OCI-LY7 (cell line): ENCODE results near the gene MRRF. TPM values are rescaled to one million over a fixed set of nuclear protein-coding genes. Genes with fewer than 3 reads are reported as not detected.

Source experiments
- BruUV-seq: library from RNA; stranded (reverse); fragments of 400-500 nt; replicated peaks from 2 replicates; lab custom pipeline; 2021; lab: Mats Ljungman, UMichigan
- CTCF ChIA-PET: fragments of 300-600 bp; sonication (Branson Sonifier 250); formaldehyde crosslinking; loops from one replicate; lab custom pipeline; 2022; ENCODE audit warnings: antibody characterized with exemption; ENCODE audit not compliant: unreplicated experiment; lab: Charles Lee
- POLR2A ChIA-PET: fragments of 300-600 bp; sonication (Branson Sonifier 250); formaldehyde crosslinking; loops from one replicate; lab custom pipeline; 2022; ENCODE audit warnings: antibody characterized with exemption; lab: Charles Lee
- DNase-seq: peaks from one replicate; pipeline ENCODE4 v3.0.0-alpha.2; 2015; ENCODE audit warnings: low spot score
- H2AFZ ChIP-seq: fragments of 200-600 bp; sonication (generic), shearing (Covaris generic); 2 replicates; pipeline ENCODE4 v1.6.1; 2014; ENCODE audit warnings: mild to moderate bottlenecking, antibody characterized with exemption, low read length, moderate library complexity
- H3K27ac ChIP-seq: fragments of 200-600 bp; sonication (generic); 2 replicates; pipeline ENCODE4 v1.5.1; 2014; ENCODE audit warnings: mixed run types, low read depth, mild to moderate bottlenecking, moderate library complexity, low read length, inconsistent platforms; ENCODE audit not compliant: poor library complexity, severe bottlenecking
- H3K36me3 ChIP-seq: fragments of 200-600 bp; sonication (generic); 2 replicates; pipeline ENCODE4 v1.6.1; 2014; ENCODE audit warnings: mild to moderate bottlenecking, antibody characterized with exemption, low read length, moderate library complexity, mixed read lengths; ENCODE audit not compliant: insufficient read depth
- H3K4me1 ChIP-seq: fragments of 200-600 bp; sonication (generic); 2 replicates; pipeline ENCODE4 v1.5.1; 2014; ENCODE audit warnings: mild to moderate bottlenecking, low read length; ENCODE audit not compliant: insufficient read depth, poor library complexity, severe bottlenecking
- H3K4me2 ChIP-seq: fragments of 200-600 bp; sonication (generic); 2 replicates; pipeline ENCODE4 v1.6.1; 2014; ENCODE audit warnings: mild to moderate bottlenecking, low read length
- H3K4me3 ChIP-seq: fragments of 200-600 bp; sonication (generic); 2 replicates; pipeline ENCODE4 v1.5.1; 2014; ENCODE audit warnings: mild to moderate bottlenecking, low read depth, low read length; ENCODE audit not compliant: poor library complexity, severe bottlenecking
- H3K79me2 ChIP-seq: fragments of 200-600 bp; sonication (generic); 2 replicates; pipeline ENCODE4 v1.6.1; 2016; ENCODE audit warnings: low read depth, mild to moderate bottlenecking, low read length, moderate library complexity, mixed read lengths; ENCODE audit not compliant: insufficient read depth
- H3K9me2 ChIP-seq: fragments of 200-600 bp; sonication (generic); 2 replicates; pipeline ENCODE4 v1.6.1; 2016; ENCODE audit warnings: mild to moderate bottlenecking, low read length, mixed read lengths; ENCODE audit not compliant: insufficient read depth
- H3K9me3 ChIP-seq: fragments of 200-600 bp; sonication (generic); 2 replicates; pipeline ENCODE4 v1.6.1; 2014; ENCODE audit warnings: mild to moderate bottlenecking, mixed run types, low read length, mixed read lengths
- H4K20me1 ChIP-seq: fragments of 200-600 bp; sonication (generic); 2 replicates; pipeline ENCODE4 v1.6.1; 2014; ENCODE audit warnings: mild to moderate bottlenecking, antibody characterized with exemption, low read length, moderate library complexity, mixed read lengths; ENCODE audit not compliant: insufficient read depth
- CTCF ChIP-seq: fragments of 200-600 bp; sonication (generic); conservative IDR thresholded peaks from 2 replicates; pipeline ENCODE4 v1.5.1; 2014; ENCODE audit warnings: mild to moderate bottlenecking, antibody characterized with exemption, low read length, moderate library complexity, mixed read lengths
- EZH2phosphoT487 ChIP-seq: fragments of 200-600 bp; sonication (generic); IDR thresholded peaks from 2 replicates; pipeline ENCODE4 v1.6.1; 2018; ENCODE audit warnings: low read depth, borderline replicate concordance, mild to moderate bottlenecking, mixed run types, antibody characterized with exemption, low read length, moderate library complexity, mixed read lengths
- intact Hi-C: fragments of 100-400 bp; cut with micrococcal nuclease; formaldehyde crosslinking; loops from one replicate; pipeline ENCODE4 v1.10.0; 2022; ENCODE audit not compliant: unreplicated experiment
- total RNA-seq, 2 experiments: library from RNA; depleted of rRNA in 1 of 2; stranded (reverse); fragments of >200 nt in 1 of 2; shearing (Covaris generic) in 1 of 2; gene quantifications; 2 replicates each; pipeline ENCODE4 v1.2.3, GENCODE V29; 2014 to 2022

The MRRF gene
- total RNA-seq, 2 experiments from 2014 or later, result 46.1 to 53.2 TPM

- no peaks in the 10 kb centered on the region for H4K20me1 ChIP-seq
- H2AFZ ChIP-seq, result no peak overlapping the region
- DNase-seq, result no peak
- H3K4me2 ChIP-seq, result no peak overlapping the region
- H3K27ac ChIP-seq, result no peak overlapping the region
- ChIA-PET CTCF (no interaction called here), POLR2A (interaction anchor here (0.7 kb wide), 1 partner anchor 19 kb away, joined by 3 read pairs; no protein-coding TSS in a partner anchor)
- H3K36me3 ChIP-seq, result no peaks in the 10 kb centered on the region
- H3K4me1 ChIP-seq, result peaks cover 4% of the 10 kb centered on the region
- BruUV-seq, result no TSS peak
- no peak for TF ChIP-seq CTCF
- no peak for TF ChIP-seq EZH2phosphoT487
- no peaks in the 10 kb centered on the region for H3K9me3 ChIP-seq
- intact Hi-C loops, result no loop called here
- H3K79me2 ChIP-seq, result no peaks in the 10 kb centered on the region
- H3K4me3 ChIP-seq, result no peak overlapping the region
- no peaks in the 10 kb centered on the region for H3K9me2 ChIP-seq
Observed at GRCh38 chr9:122218071-122218934, 46.4 kb upstream of the MRRF start.

- Histone ChIP-seq H3K9me2 (no peaks in the 10 kb centered on the region), H3K79me2 (no peaks in the 10 kb centered on the region), H3K4me3 (no peak overlapping the region), H3K4me1 (no peaks in the 10 kb centered on the region), H3K4me2 (no peak overlapping the region), H2AFZ (no peak overlapping the region), H3K36me3 (no peaks in the 10 kb centered on the region), H3K9me3 (no peaks in the 10 kb centered on the region), H3K27ac (no peak overlapping the region), H4K20me1 (no peaks in the 10 kb centered on the region)
- ChIA-PET CTCF (no interaction called here), POLR2A (no interaction called here)
- BruUV-seq, result no TSS peak
- TF ChIP-seq EZH2phosphoT487, result no peak
- no peak for TF ChIP-seq CTCF
- intact Hi-C loops, result no loop called here
- no peak for DNase-seq
Observed at GRCh38 chr9:122218935-122219855, 45.5 kb upstream of the MRRF start.
